HL-60/S4 treated with retinoic acid at 250 ng/mL for 4 days and 3 days (cell line): ENCODE measurements around the gene LRBA.
"Not testable (repeated sequence)": the region's sequence is repeated elsewhere in the genome, so short reads cannot be mapped to it uniquely, and the experiment has no call there.

Source experiments
- in situ Hi-C: fragments of 300-500 bp; cut with MboI; formaldehyde crosslinking; loops from 2 replicates; pipeline ENCODE4 v1.7.0; 2022; ENCODE audit warnings: low sequenced_read_pairs

LRBA gene

GRCh38 chr4:150579551-150580234 is 435.4 kb downstream of the LRBA start:
- in situ Hi-C loops, result no loop called here

GRCh38 chr4:150578745-150579501 is 436.2 kb downstream of the LRBA start:
- in situ Hi-C loops, result no loop called here

- in situ Hi-C loops, result no loop called here
Measured at GRCh38 chr4:150577796-150578195, 437.3 kb downstream of the LRBA start.

- in situ Hi-C loops, result no loop called here
Measured at GRCh38 chr4:150574678-150575077, 440.4 kb downstream of the LRBA start.

GRCh38 chr4:150573534-150573933 is 441.6 kb downstream of the LRBA start:
- in situ Hi-C loops, result no loop called here

GRCh38 chr4:150572704-150573504 is 442.2 kb downstream of the LRBA start:
- in situ Hi-C loops, result no loop called here

- in situ Hi-C loops, result no loop called here
Measured at GRCh38 chr4:150570862-150571261, 444.2 kb downstream of the LRBA start.

- in situ Hi-C loops, result no loop called here
Measured at GRCh38 chr4:150569998-150570535, 445.0 kb downstream of the LRBA start.

- in situ Hi-C loops, result no loop called here
Measured at GRCh38 chr4:150569384-150569987, 445.6 kb downstream of the LRBA start.

- in situ Hi-C loops, result no loop called here
Measured at GRCh38 chr4:150567070-150567469, 448.0 kb downstream of the LRBA start.

GRCh38 chr4:150564967-150565366 is 450.1 kb downstream of the LRBA start:
- in situ Hi-C loops, result not testable (repeated sequence)

- in situ Hi-C loops, result no loop called here
Measured at GRCh38 chr4:150562751-150563150, 452.3 kb downstream of the LRBA start.

GRCh38 chr4:150562250-150562649 is 452.8 kb downstream of the LRBA start:
- in situ Hi-C loops, result no loop called here

- in situ Hi-C loops, result no loop called here
Measured at GRCh38 chr4:150561143-150561737, 453.8 kb downstream of the LRBA start.

GRCh38 chr4:150557811-150558210 is 457.3 kb downstream of the LRBA start:
- in situ Hi-C loops, result not testable (repeated sequence)

- in situ Hi-C loops, result no loop called here
Measured at GRCh38 chr4:150547154-150547838, 467.8 kb downstream of the LRBA start.

GRCh38 chr4:150546286-150546685 is 468.8 kb downstream of the LRBA start:
- in situ Hi-C loops, result no loop called here

- in situ Hi-C loops, result no loop called here
Measured at GRCh38 chr4:150543042-150543441, 472.0 kb downstream of the LRBA start.

- in situ Hi-C loops, result no loop called here
Measured at GRCh38 chr4:150541681-150542080, 473.4 kb downstream of the LRBA start.

GRCh38 chr4:150540959-150541360 is 474.1 kb downstream of the LRBA start:
- in situ Hi-C loops, result no loop called here
